GM21529 (cell line): ENCODE results near the gene NDUFA12.
A peak's percentile ranks its signal among the peaks of the same experiment; 100 is the strongest.
"Not testable (repeated sequence)": the region's sequence is repeated elsewhere in the genome, so short reads cannot be mapped to it uniquely, and the experiment has no call there.

Experiments
- ATAC-seq: cut with Tn5 transposase; IDR thresholded peaks from one replicate; pipeline ENCODE4 v1.9.1; 2021; ENCODE audit not compliant: unreplicated experiment

Gene NDUFA12

DNA sequence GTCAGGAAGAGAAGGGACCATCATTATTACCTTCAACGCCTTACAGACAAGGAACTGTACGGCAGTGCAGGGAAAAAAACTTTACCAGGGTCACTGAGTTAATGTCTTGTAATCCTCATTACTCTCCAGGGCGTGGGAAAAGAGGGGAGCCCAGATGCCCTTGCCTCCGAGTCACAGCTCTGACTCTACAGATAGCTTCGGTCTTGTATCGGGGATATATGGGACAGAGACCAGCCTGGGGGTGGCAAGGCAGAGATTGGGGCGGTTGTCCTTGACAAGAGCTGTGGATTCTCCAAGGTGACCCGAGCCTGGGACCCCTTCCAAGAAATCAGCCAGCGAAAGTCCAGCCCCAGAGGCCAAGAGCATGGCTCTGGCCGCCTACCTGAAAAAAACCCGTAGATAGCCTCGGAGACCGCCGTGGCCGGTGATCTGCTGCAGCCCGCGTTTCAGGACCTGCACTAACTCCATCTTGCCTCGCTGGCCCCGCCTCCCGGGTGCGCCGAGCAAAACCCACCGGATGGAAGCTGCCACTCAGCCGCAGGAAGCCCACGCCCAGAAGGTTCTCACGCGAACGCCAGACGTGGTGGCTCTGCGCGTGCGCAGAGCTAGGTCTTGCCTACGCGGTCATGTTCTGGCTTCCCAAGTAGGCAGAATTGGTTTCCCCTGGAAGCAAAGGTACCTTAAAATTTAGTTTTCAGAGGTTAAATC, at the start of gene NDUFA12:
Gene NDUFA12, minus strand, starts transcription at position 485 of the 708 bp plus-strand sequence. Its CDS starts 17 bp downstream, at position 468.
- peak; percentile 99 for ATAC-seq

DNA sequence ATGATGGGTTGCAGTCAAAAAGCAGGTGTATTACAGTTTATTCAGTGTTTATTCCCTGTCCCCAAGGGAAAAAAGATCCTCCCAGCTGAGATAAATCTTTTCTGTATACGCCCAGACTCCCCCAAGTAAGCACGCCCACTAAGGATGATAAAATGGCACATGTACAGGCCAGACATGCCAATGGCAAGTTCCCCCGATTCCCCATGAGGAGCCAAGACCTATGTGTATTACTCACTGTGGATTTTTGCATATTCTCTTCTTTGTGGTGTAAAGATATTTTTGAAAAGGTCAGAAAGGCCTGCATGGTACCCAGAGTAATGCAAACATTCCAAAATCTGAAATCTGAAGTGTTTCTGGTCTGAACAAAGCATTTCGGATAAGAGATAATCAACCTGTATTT, 47.7 kb upstream of the NDUFA12 start:
- no peak for ATAC-seq

DNA sequence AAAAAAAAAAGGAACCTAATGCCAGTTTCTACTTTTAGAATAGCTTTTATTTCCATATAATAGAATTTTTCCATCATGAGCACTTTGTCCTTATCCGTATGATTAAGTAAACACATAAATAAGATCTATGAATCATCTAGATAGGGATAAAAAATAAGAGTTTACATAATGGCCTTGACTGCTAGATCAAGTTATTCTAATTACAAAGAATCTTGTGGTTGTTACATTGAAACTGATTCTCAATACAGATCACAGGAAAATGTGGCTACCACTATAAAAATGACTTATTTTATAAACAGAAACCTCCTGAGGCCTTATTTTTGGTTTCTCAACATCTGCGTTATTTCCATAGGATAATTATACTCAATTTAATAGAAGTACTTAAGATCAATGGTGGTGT, 34.4 kb upstream of the NDUFA12 start:
- ATAC-seq, result no peak

DNA sequence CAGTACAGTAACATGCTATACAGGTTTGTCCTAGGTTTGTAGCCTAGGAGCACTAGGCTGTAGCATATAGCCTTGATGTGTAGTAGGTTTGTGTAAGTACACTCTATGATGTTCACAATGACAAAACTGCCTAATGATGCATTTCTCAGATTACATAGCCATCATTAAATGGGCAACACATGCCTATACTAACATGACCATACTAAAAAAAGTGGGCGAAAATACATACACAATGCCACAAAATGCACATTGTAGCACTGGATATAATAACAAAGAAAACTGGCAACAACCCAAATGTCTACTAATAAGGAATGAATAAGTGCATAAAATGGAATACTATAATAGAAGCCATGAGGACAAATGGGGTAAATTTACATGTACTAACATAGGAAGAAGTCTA, 31.3 kb upstream of the NDUFA12 start:
- ATAC-seq, result no peak

DNA sequence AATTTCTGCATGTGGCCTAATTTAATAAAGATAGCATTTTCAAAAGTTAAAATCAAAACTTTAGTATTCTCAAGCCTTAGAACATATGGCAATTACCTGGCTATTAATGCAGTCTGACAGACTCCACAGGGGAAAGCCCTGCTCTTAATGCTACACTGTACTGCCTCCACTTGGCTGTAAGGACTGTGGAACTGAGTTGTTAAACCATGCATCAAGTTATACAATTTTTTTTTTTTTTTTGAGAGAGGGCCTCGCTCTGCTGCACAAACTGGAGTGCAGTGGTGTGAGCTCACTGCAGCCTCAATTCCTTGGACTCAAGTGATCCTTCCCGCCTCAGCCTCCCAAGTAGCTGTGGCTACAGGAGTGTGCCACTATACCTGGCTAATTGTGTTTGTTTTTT, 19.0 kb upstream of the NDUFA12 start:
- ATAC-seq, result no peak

DNA sequence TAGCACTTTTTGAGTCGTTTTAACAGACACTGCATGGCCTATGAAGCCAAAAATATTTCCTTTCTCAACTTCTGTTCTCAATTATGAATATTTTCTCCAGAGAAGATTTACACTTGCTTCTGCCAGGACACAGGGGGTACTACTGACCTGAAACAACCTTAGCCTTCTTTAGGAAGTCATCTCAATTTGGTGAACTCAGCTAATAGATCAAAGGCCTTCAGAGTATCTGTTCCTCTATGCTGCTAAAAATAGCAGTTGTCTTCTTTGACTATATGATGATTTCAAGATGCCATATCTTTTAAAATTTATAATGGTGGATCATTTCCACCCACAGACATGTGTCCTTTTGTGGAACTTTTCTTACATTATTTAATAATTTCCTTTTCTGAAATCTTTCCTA, 14.0 kb upstream of the NDUFA12 start:
- no peak for ATAC-seq

DNA sequence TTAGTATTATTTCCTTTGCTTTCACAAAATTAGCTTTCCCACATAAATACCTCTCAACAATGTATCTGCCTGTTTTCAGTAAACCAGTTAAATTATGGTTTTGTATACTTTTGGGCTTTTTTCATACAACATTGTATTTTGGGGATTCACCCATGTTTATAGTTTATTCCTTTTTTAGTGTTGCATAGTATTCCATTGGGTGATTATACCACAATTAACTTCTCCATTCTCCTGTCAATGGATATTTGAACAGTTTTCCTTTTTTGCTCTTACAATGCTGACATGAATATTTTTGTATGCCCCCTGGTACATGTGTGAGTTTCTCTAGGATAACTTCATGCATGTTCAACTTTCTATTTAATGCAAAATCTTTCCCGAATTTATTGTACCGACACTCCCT, 12.6 kb upstream of the NDUFA12 start:
- ATAC-seq, result no peak

DNA sequence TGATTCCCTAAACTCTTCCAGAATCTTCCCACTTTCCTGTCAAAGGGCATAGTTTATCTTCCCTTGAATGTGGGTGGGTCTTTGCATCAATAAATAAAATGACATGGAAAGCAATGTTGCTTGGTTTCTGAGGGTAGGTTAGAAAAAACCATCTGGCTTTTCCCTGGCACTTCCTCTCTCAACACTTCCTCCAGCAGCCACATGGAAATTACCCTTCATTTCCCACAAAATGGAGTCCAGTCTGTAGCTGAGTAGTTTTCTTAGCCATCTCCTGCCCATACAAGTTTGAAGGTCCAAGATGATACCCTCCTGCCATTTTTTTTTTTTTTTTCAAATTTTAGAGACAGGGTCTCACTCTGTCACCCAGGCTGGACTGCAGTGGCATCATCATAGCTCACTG, 11.1 kb upstream of the NDUFA12 start:
- ATAC-seq, result no peak

DNA sequence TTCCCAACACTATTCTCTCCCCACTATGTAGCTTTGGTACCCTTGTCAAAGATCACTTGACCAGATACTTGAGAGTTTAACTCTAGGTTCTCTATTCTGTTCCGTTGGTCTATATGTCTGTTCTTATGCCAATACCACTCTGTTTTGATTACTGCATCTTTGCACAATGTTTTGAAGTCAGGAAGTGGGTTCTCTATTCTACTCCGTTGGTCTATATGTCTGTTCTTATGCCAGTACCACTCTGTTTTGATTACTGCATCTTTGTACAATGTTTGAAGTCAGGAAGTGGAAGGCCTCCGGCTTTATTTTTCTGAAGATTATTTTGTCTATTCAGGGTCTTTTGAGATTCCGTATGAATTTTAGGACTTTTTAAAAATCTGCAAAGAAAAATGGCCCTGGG, 2.7 kb upstream of the NDUFA12 start:
- no peak for ATAC-seq

DNA sequence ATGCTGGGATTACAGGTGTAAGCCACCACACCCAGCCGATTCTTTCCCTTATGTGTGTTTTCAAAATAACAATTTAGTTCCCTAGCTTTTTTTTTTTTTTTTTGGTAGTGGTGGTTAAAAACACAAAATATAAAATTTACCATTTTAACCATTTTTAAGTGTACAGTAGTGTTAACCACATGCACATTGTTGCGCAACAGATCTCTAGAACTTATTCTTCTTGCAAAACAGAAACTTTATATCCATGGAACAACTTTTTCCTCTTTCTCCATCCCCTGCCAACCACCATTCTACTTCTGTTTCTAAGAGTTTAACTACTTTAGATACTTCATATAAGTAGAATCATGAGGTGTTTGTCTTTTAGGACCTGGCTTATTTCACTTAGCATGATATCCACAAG, 1.1 kb upstream of the NDUFA12 start:
- ATAC-seq, result no peak

DNA sequence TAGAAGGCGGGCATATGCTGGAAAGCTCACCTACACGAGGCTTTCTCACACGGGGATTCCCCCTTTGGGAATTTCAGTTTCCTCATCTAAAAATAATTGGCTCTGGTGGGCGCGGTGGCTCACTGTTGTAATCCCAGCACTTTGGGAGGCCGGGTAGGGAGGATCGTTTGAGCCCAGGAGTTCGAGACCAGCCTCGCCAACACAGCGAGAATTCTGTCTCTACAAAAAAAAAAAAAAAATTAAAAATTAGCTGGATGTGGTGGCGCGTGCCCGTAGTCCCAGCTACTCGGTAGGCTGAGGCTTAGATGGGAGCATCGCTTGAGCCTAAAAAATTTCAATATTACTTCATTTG, 400 bp upstream of the NDUFA12 start:
- ATAC-seq, result peak; percentile 4

DNA sequence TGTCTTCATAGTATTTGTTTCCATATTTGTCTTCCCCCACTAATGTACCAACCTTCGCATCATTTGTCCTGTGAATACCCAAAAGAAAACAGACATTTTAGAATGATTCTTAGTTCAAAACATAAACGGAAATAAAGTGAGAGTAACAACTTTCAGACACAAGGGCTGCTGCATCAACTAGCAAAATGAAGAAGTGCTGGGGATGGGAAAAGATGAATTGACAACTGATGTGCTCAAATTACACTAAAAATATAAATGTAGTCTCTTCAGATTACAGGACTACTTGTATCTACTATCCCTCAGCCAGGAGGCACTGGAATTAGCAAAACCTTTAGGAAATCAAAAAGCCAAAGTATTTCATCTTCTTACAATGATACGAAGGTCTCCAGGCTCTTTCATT, 743 bp downstream of the NDUFA12 start:
- ATAC-seq, result no peak

DNA sequence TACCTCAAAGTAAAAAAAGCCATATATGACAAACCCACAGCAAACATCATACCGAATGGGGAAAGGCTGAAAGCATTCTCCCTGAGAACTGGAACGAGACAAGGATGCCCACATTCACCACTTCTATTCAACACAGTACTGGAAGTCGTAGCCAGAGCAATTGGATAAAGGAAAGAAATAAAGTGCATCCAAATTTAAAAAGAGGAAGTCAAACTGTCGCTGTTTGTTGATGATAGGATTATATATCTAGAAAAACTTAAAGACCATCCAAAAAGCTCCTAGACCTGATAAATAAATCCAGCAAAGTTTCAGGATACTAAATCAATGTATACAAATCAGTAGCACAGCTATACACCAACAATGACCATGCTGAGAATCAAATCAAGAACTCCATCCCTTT, 5.2 kb downstream of the NDUFA12 start:
- ATAC-seq, result no peak

DNA sequence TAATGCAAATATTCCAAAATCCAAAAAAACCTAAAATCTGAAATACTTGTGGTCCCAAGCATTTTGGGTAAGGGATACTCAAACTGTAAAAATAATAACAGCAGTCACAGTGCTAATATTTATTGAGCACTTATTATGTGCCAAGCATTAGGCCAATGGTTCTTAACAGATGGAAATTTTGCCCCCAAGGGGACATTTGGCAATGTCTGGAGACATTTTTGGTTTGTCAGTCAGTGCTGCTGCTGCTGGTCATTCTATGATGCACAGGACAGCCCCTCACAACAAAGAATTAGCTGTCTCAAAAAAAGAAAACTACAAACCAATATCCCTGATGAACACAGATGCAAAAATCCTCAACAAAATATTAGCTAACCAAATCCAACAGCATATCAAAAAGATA, 5.8 kb downstream of the NDUFA12 start:
- ATAC-seq, result no peak

DNA sequence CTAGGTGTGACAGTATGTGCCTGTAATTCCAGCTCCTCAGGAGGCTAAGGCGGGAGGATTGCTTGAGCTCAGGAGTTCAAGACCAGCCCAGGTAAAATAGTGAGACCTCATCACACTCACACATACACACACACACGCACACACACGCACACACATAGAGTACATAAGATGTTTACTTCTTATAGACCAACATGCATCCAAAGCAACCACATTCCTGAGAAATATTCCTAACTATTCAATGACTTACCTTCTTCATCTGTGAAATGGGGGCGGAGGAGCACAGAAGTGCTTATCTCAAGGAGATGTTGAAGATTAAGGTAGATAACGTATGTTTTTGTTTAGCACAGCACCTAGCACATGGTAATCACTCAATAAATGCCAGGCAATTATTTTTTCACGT, 6.4 kb downstream of the NDUFA12 start:
- ATAC-seq, result no peak

DNA sequence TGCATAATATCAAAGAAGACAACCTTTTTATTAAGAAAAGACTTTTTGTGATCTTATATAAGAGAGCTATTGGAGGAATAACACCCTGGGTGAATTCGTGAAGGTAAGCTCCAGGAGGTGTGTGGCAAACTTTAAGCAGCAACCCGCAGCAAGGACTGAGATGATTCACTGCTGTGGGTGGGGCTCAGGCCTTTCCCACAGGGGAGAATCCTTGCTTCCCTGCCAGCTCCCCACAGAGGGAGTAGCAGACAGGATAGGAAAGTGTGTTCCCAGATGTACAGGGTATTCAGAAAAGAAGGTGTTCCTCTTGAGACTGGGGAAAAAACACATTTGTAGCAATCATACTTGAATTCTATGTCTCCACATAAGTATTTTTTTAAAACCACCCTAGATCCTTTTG, 9.2 kb downstream of the NDUFA12 start:
- ATAC-seq, result no peak

DNA sequence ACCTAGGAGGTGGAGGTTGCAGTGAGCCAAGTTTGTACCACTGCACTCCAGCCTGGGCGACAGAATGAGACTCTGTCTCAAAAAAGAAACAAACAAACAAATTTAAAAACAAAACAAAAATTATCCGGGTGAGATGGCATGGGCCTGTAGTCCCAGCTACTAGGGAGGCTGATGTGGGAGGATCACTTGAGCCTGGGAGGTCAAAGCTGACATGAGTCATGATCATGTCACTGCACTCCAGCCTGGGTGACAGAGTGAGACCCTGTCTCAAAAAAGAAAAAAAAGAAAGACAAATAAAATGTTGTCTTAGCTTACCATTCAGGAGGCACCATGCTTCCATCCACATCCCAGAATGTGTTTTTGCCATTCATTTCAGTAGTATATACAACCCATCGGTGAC, 9.6 kb downstream of the NDUFA12 start:
- not testable (repeated sequence) for ATAC-seq

DNA sequence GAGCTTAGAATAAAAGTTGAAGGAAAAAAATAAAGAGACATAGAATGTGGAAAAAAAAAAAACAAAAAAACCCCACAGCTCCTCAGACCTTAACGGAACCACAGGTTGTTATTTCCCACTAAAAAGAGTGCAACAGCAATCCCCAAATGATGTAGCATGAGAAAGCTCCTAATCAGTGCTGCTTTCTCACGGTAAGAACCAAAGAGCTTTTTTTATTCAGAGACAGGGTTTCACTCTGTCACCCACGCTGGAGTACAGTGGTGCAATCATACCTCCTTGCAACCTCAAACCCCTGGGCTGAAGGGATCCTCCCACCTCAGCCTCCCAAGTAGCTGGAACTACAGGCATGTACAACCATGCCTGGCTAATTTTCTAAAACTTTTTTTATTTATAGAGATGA, 13.3 kb downstream of the NDUFA12 start:
- no peak for ATAC-seq

DNA sequence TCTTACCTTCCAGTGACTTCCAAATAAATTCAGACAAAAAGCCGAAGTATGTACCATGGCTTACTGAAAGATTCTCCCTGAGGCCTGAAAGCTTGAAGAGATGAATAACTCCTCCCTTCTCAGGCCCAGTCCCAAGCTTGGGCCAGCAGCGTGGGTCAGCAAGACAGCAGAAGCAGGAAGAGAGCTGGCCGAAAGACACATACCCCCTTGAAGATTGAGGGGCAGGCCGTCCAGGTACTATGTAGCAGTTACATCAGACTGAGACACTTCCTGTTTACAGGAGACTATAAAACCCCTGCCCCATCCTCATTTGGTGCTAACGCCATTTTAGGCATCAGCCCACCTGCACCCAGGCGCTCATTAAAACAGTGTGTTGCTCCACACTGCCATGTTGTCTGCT, 15.0 kb downstream of the NDUFA12 start:
- ATAC-seq, result no peak

DNA sequence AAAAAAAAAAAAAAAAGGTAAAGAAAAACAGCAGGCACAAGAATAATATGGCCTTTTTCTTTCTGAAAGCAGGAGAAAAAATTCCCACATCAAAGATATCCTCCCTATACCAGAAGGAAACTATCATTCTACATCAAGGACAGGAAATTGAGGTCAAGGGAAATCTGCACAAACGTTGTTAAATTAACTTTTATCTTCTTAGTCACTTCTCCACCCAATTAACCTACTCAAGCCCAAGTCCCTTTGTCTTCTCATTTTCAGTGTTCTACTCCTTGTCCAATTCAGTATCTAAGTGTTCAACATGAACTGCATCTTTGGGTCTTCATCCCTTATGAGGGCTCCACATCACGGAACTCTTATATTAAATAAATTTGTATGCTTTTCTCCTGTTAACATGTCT, 15.7 kb downstream of the NDUFA12 start:
- no peak for ATAC-seq

DNA sequence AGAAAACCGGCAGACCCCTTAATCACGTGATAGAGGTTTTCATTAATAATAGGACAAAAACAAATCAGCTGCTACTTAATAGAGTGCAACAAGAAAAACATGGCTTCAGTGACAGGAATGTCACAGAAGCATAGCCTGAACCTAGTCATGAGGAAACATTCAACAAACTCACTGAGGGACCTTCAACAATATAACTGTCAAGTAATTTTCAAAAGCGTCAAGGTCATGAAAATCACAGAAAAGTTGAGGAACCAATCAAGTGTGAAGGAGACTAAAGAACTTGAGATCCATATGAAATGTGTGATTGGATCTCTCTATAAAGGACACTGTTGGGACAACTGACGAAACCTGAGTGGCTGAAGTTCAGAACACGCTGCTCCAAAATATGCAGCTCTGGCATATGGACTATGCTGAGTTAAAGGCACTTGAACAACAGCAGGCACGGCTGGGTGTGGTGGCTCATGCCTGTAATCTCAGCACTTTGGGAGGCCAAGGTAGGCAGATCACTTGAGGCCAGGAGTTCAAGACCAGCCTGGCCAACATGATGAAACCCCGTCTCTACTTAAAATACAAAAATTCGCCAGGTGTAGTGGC, 16.3 kb downstream of the NDUFA12 start:
- no peak for ATAC-seq

DNA sequence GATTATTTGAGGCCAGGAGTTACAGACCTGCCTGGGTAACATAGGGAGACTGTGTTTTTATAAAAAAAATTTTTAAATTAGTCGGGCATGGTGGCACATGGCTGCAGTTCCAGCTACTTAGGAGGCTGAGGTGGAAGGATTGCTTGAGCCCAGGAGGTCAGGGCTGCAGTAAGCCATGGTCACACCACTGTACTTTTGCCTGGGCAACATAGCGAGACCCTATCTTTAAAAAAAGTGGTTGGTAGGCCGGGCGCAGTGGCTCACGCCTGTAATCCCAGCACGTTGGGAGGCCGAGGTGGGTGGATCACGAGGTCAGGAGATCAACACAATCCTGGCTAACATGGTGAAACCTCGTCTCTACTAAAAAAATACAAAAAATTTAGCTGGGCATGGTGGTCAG, 18.4 kb downstream of the NDUFA12 start:
- ATAC-seq, result not testable (repeated sequence)

DNA sequence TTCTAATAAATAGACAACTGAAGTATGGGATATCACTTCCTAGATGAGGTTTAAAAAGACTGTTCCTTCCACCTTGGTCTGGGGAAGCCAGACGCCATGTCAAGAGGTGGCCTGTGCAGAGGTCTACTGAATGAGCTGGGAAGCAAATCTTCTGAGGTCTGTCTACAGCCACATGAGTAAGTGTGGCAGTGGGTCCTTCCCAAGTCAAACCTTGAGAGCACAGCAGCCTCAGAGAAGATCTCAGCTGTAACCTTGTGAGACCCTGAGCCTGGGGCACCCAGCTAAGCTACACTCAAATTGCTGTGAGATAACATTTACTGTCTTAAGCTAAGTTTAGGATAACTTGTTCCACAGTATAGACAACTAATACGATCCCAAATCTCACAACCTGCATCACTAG, 20.2 kb downstream of the NDUFA12 start:
- ATAC-seq, result no peak
